ENCODE data around the gene TMEM38A. TPM values are rescaled to one million over a fixed set of nuclear protein-coding genes. Genes with fewer than 3 reads are reported as not detected.

Gene TMEM38A
- total and polyA plus RNA-seq, 2 experiments from 2014 or later = 28.3 to 41.1 TPM

DNA sequence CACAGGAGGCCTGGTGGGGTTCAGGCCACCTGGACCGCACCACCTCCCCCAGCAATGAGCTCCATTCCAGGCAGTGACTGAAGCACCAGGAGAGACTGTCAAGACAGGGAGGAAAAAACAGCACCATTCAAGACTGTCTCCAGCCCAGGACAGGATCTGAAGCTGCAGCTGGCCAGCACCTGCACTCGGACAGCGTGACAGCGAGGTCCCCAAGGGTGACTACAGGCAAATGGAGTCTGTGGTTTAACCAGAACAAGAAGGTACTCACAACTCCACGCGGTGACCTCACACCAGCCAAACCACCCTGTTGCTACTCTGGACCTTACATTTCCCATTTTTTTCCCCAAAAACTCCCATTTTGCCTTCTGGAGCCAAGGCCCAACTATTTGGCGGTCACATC, 42.7 kb upstream of the TMEM38A start:
- no peak overlapping the region for H3K4me3 ChIP-seq
- no peak overlapping the region for H3K27ac ChIP-seq
- no peaks in the 10 kb centered on the region for H3K9me3 ChIP-seq (ENCODE audit: low read depth)
- no peak for TF ChIP-seq CTCF (IDR thresholded peaks at IDR 0.05; ENCODE audit: low read depth, low read length)
- H3K4me1 ChIP-seq (ENCODE audit: low read depth) = no peaks in the 10 kb centered on the region
- no peak for DNase-seq (ENCODE audit: low read depth in 1 of 2, low spot score in 1 of 2)
- no peaks in the 10 kb centered on the region for H3K27me3 ChIP-seq
- H3K36me3 ChIP-seq = no peaks in the 10 kb centered on the region

DNA sequence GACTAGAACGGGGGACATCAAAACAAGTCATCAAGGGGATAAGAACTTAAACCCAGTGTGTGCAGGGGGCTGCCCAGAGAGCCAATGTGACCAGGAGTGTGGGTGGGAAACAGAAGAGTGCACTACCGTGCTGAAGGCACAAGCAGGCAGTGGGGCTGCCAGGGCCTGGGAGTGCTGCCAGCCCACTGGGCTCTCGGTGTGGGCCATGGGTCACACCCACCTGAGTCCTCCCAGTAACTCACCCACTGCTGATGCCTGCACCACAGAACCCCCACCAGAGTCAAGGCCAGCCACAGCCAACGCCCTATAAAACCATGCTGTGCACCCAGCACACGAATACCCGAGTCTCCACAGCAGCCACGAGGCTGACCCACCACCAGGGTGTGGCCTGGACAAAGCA, 41.5 kb upstream of the TMEM38A start:
- no peaks in the 10 kb centered on the region for H3K36me3 ChIP-seq
- DNase-seq (ENCODE audit: low read depth in 1 of 2, low spot score in 1 of 2) = no peak
- H3K27ac ChIP-seq = no peak overlapping the region
- no peaks in the 10 kb centered on the region for H3K4me1 ChIP-seq (ENCODE audit: low read depth)
- H3K9me3 ChIP-seq (ENCODE audit: low read depth) = no peaks in the 10 kb centered on the region
- H3K27me3 ChIP-seq = no peaks in the 10 kb centered on the region
- no peak for TF ChIP-seq CTCF (IDR thresholded peaks at IDR 0.05; ENCODE audit: low read depth, low read length)
- H3K4me3 ChIP-seq = no peak overlapping the region

- no peak overlapping the region for H3K27ac ChIP-seq
These were observed 40.9 kb upstream of the TMEM38A start for GRCh38 chr19:16620018-16620417.

DNA sequence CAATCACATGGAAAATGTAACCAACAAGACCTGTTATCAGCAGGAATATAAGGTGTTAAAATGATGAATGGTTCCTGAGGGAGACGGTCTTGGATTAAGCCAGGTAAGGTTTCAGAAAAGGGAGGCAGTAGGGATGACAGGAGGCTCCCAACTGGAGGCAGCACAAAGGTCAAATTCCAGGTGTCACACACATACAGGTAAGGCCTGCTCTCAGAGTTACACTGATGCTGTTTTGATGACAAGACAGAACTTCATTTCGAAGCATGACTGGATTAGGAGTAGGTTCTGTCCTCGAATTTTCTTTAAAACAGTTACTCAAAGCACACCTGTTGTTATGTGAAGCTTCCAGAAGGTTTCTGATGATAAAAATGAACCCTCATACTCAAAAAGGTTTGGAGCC, 40.4 kb upstream of the TMEM38A start:
- no peaks in the 10 kb centered on the region for H3K36me3 ChIP-seq
- H3K4me3 ChIP-seq = no peak overlapping the region
- no peak for DNase-seq (ENCODE audit: low read depth in 1 of 2, low spot score in 1 of 2)
- H3K27me3 ChIP-seq = no peaks in the 10 kb centered on the region
- TF ChIP-seq CTCF (IDR thresholded peaks at IDR 0.05; ENCODE audit: low read depth, low read length) = no peak
- no peak overlapping the region for H3K27ac ChIP-seq
- no peaks in the 10 kb centered on the region for H3K9me3 ChIP-seq (ENCODE audit: low read depth)
- no peaks in the 10 kb centered on the region for H3K4me1 ChIP-seq (ENCODE audit: low read depth)

More at GRCh38 chr19:16620018-16620417, 40.9 kb upstream of the TMEM38A start:
- TF ChIP-seq CTCF (IDR thresholded peaks at IDR 0.05; ENCODE audit: low read depth, low read length) = no peak
- no peak for DNase-seq (ENCODE audit: low read depth in 1 of 2, low spot score in 1 of 2)
- no peaks in the 10 kb centered on the region for H3K4me1 ChIP-seq (ENCODE audit: low read depth)
- H3K27me3 ChIP-seq = no peaks in the 10 kb centered on the region
- no peak overlapping the region for H3K4me3 ChIP-seq
- H3K36me3 ChIP-seq = no peaks in the 10 kb centered on the region
- no peaks in the 10 kb centered on the region for H3K9me3 ChIP-seq (ENCODE audit: low read depth)

DNA sequence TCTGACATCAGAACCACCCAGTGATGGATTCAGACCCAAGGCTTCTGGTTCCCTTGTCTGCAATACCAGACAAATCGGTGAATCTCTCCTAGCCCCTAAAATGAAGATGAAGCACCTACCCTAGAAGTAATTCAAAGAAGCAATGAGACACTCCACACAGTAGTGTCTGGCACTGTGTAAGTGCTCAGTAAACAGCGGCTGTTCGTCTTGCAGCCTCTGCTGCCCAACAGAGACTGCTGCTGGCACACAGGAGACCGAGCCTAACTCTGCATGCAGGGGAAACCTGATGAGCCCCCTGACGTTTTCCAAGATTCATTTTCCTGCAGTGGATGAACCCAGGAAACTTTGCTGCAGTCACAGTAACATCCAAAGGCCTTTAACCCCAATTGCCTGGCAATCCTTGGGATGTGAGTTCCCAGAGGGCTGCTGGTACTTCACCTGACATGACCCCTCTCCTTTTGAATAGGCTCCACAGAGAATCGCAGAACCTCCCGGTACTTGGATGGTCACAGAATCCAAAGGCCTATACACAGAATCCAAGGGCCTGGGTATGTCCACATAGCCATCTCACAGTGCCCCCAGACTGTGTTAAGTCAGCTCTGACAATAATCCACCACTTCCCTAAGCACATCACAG, 39.7 kb upstream of the TMEM38A start:
- no peak for TF ChIP-seq CTCF (IDR thresholded peaks at IDR 0.05; ENCODE audit: low read depth, low read length)
- no peaks in the 10 kb centered on the region for H3K9me3 ChIP-seq (ENCODE audit: low read depth)
- DNase-seq (ENCODE audit: low read depth in 1 of 2, low spot score in 1 of 2) = no peak
- no peaks in the 10 kb centered on the region for H3K27me3 ChIP-seq
- no peak overlapping the region for H3K27ac ChIP-seq
- peaks cover under 1% of the 10 kb centered on the region for H3K4me1 ChIP-seq (ENCODE audit: low read depth)
- H3K4me3 ChIP-seq = no peak overlapping the region
- no peaks in the 10 kb centered on the region for H3K36me3 ChIP-seq

All from cardiac muscle cell (in vitro differentiated cells and primary cell).